Activated CD4-positive, alpha-beta T cell treated with anti-CD3 and anti-CD28 coated beads, Interleukin-2, amount 50 U/mL, for 24 hours (primary cell): ENCODE data around the gene TNMD.
"Not testable (repeated sequence)": the region's sequence is repeated elsewhere in the genome, so short reads cannot be mapped to it uniquely, and the experiment has no call there.

Source experiments
- DNase-seq, 2 donors: peaks; one replicate each; pipeline ENCODE4 v3.0.0-alpha.2; 2020; ENCODE audit warnings: low read depth in 1 of 2, low spot score in 1 of 2

Gene TNMD

DNA sequence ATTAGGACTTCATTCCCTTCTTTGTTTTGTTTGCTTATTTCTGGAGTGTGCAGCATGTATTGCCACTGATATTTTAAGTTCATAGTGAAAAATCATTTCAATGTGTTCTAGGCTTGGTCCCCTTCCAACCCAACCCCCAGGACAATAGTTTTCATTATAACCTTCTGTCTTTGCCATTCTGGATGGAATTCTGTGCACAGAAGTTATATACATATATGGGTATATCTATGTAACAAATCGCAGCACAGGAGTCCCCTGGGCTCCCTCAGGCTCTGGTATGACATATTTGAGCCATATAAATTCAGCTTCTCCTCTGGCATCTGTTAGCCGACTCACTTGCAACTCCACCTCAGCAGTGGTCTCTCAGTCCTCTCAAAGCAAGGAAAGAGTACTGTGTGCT lies at the start of gene TNMD:
TSS of gene TNMD (plus strand) at position 326 of the 400 bp plus-strand sequence. CDS start 83 bp downstream, outside the sequence.
- DNase-seq: no peak

DNA sequence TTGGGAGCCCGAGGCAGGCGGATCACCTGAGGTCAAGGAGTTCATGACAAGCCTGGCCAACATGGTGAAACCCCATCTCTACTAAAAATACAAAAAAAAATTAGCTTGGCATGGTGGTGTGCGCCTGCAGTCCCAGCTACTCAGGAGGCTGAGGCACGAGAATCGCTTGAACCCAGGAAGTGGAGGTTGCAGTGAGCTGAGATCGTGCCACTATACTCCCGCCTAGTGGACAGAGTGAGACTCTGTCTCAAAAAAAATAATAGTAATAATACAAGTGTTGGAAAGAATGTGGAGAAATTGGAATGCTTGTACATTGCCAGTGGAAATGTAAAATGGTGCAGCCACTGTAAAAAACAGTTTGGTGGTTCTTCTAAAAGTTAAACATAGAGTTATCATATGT lies 19.2 kb upstream of the TNMD start:
- DNase-seq: not testable (repeated sequence)

DNA sequence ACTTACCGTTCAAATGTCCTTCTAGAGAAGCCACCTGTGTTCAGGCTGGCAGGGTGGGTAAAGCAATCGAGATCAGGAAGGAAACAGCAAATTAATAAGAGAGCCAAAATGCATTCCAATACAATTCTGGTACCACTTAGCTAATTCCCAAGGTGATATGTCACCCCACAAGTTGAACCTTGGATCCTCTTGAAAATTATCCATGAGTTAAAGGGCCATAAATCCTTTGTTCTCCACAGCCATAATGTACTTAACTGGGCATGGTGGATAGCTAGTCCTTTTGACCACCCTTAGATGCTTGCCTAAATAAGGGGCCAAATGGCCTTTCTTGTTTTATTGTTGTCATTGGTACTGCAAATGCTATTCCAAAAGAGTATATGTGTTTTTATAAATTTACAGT lies 2.0 kb downstream of the TNMD start:
- no peak for DNase-seq

DNA sequence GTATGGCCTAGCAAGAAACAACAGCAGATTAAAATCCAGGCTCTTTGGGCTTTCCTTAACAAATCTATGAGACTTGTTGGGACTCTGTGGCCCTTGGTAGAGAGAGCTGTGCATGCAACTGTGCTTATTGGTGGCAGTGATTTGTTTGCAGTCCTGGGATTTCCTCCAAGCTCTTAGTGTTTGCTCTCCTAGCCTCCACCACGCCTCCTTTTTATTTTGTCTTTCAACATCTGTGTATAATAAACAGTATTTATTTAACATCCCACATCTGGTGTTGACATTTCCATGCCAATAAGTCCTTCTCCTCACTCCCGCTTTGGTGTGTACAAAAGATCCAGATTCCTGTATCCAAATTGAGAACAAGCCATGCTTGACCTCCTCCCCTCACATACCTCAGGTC lies 3.1 kb downstream of the TNMD start:
- DNase-seq: no peak

DNA sequence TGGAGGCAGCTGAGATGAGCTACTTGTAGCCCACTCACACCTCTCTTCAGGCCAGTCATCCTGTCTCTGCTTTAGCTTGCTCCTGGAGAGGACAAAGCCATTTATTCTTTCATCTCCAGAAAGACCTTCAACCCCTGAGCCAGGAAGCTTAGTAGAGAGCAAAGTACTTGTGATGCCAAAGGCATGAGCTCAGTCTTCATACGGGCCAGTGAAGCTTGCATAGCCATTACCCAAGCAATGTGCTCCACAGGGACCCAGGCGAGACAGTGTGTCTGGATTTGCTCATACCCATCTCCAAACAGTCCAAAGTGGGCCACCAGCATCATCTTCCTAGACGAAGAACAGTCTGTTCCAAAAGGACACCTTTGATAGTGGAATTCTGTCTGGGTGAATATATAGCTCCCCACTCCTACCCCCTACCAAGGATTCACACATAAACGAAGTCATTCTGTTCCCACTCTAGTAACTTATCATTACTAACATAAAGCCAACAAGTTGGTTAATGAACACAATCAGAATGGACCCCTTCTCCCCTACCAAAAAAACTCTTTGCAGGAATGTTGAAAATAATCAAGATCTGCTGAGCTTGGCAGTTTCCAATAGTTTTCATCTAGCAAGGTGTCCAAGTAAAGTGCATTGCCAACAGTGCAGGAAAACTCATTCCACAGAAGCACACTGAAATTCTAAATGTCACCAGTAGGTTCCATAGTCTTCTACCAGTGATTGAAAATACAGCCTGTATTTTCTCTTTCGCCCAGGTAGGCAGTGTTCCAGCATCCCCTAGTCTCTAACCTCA lies 6.7 kb downstream of the TNMD start:
- DNase-seq: no peak

DNA sequence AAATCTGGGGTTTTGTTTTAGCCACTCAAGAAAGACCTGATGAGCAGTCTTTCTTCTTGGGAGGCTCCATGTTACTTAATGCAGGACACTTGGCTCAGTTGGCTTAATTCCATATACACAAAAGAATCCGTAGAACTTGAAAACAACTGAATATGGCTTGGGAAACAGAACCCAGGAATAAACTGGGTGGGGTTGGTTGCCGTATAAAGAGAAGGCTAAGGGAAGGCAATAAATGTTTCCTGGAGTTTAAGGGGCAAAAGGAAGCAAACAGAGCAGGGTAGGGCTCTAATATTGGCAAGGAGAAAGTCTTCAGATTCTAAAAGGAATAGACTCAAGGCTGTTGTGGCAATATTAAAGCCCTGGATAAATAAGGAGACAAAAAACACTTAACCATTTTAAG lies 8.4 kb downstream of the TNMD start:
- no peak for DNase-seq

DNA sequence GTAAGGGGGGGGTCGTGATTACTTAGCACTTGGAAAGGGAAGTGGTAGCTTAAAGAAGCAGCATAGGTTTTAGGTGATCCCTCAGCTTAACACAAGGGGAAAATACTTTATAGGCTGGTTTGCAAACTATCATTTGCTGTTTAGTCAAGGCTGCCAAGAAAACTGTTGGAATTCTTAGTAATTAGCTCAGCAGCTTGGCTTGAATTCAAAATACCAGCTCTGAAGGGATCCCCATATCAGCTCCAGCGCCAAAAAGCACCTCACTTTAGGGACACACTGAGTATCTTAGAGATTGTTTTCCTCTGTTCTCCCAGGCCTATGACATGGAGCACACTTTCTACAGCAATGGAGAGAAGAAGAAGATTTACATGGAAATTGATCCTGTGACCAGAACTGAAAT lies 8.8 kb downstream of the TNMD start:
- DNase-seq: no peak

DNA sequence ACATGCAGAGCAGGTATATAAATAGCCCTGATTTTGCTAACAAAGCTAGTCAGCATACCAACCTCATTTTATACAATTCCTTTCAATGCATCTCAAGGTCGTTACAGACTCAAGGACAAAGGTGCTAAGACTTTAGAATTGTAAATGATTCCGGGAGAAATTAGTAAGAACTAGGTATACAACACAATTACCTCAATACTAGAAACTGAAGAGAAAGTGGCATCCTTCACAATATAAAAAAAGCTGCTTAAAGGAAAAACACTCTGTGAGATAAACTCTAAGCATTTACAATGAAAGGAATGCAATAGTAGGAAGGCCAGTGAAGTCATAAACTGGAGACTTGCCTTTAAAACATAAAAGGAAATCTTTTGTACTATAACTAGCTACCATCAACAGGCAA lies 11.9 kb downstream of the TNMD start:
- no peak for DNase-seq

DNA sequence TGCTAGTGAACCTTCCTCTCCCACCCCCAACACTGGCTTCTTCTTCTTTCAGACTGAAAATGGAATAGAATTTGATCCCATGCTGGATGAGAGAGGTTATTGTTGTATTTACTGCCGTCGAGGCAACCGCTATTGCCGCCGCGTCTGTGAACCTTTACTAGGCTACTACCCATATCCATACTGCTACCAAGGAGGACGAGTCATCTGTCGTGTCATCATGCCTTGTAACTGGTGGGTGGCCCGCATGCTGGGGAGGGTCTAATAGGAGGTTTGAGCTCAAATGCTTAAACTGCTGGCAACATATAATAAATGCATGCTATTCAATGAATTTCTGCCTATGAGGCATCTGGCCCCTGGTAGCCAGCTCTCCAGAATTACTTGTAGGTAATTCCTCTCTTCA lies 14.7 kb downstream of the TNMD start:
- DNase-seq: no peak

DNA sequence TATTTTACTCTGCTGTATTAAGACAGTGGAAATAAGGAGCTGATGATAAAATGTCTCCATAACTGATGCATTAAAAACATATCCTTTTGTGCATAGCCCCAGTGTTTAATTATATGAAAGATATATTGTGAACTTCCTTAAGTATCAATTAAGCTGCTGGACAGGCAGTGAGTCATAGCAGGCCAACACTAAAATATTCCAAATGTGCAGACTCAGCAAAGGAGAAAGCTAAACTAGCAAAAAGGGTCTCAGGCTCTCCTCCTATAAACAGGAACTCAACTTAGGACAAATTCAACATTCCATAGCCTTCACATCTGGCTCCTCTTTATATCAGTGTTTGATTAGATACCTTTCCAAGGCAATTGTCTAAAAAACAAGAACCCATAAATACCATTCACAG lies 15.6 kb downstream of the TNMD start:
- no peak for DNase-seq

DNA sequence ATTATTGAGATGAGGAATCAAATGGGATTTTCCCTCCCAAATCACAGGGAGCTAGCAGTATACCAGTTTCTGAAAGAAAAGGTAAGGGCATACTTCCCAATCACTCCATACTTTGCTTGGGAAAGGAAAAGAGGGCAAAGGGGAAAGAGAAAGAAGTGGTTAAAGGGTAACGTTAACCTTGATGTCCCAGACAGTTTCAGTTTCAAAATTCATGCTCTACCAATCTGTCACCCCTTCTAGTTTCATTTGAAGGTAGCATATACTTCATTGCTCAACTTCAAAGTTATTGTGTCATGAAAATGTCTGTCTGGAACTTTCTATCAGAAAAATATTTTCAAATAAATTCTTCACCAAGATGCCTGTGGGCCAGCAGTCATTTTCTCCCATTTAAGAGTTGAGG lies 16.0 kb downstream of the TNMD start:
- no peak for DNase-seq

DNA sequence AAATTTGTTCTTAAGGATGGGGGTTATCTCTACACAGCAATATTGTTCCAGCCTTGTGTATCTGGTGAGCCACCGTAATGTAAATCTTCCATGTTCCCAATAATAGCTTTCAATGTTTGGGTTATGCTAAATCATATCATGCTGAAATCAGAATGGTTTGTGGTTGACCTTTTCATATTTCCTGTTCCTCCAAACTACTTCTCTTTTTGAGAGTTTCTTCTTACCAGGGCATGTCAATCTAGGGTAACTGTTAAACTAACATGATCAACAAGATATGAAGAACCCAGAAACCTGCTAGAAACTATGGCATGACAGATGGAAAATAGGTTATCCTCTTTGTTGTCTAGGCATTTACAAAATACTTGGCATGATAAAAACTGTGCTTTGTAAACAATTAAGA lies 22.0 kb downstream of the TNMD start:
- DNase-seq: no peak

DNA sequence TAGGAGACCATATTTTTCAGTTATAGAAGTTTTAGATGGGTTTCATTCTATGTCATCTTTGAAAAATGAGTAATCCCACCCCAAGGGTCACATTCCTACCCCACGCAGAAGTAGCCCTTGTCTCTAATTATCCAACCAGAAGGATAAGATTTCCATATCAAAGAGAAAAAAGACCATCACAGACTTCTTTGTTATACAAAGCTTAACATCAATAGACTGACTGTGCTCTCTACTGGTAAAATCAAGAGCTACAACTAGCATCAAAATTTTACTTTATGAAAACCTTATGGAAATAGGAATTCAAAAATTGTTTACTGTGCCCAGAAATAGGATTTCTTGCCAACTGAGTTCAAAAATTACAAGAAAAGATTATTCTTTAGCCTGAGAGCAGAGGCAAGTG lies 24.9 kb downstream of the TNMD start:
- DNase-seq: no peak

DNA sequence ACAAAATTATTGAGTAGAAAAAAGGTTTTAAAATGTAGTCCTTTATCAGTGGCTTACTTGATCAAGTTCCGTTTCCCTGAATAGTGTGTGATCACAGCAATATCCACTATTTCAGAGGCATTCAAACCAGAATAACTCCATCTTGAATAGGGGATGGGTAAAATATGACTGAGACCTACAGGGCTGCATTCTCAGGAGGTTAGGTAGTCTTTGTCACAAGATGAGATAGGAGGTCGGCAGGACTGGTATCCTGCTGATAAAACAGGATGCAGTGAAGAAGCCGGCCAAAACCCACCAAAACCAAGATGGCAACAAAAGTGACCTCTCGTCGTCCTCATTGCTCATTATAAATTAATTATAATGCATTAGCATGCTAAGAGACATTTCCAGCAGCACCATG lies 27.2 kb downstream of the TNMD start:
- DNase-seq: no peak

DNA sequence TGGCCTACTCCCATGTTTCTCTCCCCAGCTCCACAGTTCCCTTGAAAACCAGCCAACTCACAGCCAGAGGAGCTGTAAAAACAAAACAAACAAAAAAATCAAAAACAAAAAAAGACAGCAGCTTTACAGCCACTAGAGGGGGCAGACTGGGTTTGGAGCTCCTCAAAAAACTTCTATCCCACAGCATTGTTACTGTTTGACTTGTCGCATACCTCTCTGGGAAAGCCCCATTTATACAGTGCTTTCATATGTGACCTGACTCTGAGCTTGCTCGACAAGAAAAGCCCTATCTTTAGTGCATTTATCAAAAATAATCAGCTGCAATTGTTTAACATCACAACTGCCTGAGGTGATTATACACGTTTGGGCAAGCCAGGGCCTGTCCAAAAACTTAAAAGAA lies 30.3 kb downstream of the TNMD start:
- DNase-seq: no peak

DNA sequence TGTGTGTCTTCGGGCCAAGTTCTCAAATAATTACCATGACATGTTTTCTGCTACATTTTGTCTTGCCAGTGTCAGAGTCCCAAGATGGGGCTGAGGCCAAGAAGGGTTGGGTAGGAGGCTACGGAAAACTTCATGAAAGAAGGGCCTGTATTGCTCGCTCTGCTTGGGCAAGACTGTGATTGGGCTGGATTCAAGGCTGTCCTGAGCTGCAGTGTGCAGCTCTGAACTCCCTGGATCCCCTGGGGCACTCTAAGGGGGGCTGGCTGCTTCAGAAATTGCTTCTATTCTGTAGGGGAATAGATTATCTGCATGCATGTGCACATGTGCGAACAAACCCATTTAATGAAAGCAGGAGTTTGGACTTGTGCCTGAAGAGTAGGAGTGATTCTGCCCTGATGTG lies 38.3 kb downstream of the TNMD start:
- no peak for DNase-seq

DNA sequence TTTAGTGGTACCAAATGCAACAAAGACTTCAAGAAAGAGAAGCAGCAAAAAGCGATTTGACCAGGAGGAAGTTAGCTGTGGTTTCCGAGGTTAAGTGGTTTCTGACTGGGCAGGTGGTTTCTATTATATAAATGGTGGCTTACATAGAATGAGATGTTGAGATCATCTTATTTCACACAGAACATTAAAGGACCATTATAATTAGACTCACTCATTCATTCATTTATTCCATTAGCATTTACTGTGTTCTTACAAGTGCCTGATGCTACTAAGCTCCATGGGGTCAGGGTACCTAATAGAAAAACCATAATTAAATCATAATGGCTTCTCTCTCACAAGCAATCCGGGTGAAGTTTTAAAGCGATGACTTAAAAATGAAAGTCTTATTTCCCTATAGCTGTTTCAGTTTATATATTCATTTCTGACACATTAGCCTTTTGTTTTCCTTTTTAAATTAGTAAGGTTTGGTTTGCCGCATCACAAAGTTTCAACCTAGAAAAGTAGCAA lies 41.3 kb downstream of the TNMD start:
- no peak for DNase-seq

DNA sequence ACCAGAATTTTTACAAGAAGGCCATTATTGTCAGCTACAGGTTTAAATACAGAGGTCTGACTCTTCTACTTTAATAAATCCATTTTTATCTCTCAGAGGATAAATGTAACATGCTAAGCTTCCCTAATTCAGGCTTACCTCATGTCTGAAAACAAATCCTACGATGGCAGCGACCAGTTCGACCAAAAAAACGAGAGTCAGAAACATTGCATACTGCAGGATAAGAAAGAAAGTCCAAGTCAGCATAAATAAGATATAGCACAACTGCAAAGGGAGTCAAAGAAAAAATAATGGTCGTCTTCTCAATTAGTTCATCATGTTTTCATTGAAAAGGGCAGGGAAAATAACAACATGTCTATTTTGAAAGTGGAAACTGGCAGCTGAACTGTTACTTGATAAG lies 50.3 kb downstream of the TNMD start:
- no peak for DNase-seq

DNA sequence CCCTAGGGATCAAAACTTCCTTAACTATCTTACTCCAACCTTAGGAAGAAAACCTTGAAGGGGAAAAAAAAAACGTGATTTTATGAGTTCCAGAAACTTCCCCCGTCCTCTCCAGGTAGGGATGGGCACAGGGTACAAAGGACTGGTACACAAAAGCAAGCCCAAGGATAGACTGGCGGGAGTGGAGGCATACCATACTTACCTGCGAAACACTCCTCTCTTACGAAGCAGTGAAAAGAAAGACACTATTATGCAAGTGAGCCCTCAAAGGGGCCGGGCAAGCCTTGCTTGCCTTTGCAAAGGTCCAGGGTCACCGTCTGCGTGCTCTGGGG lies 51.2 kb downstream of the TNMD start:
- DNase-seq: no peak

DNA sequence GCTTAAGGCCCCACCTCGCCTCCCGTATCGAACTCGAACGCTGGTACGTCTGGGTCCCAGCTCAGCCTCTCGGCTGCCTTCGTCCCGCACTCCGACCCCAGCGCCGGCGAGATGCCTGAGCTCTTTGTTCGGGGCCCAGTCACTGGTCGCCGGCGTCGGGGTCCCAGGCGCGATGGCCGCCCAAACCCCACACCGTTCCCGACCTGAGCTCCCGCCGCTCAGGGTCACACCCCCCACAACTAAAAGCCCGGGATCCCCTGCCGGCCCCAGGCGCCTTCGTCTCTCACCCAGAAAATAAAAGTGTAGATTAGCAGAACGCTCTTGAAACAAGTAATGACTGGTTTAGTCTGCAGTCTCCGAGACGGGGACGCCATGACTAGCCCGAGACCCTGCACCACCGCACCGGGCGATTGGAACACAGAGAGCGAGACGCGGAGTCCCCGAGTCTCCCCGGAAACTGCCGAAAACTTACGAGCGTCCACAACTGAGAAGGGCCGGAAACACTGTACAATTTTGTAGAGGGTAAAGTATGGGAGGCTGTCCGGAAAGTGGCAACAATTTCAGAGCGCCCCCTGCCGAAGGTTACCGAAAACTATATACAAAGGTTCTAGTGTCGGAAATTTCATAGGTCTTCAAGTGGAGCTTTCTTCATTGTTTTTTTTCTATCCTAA lies 51.7 kb downstream of the TNMD start, which contains the start of gene TSPAN6:
TSS of gene TSPAN6 (minus strand) at position 486 of the 671 bp plus-strand sequence. CDS start at position 374, 112 bp downstream.
- DNase-seq: peak; percentile 35 to 64

DNA sequence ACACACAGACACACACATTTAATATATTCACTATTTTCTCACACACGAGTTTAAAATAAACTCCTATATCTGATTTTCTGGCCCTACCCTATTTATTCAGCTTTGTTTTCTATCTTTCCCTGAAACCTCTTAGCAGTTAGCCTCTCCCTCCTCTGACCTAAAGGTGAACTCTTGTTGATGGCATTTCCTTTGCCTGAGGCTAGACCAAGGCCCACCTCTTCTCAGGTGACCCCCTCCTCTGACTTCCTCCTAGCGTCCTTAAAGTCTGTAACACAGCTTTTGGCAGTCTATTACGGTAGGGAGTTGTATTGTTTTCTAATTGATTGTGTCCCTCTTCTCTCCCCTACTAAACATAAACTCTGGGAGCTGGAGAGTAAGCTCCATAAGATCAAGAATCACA lies 57.6 kb downstream of the TNMD start:
- no peak for DNase-seq

DNA sequence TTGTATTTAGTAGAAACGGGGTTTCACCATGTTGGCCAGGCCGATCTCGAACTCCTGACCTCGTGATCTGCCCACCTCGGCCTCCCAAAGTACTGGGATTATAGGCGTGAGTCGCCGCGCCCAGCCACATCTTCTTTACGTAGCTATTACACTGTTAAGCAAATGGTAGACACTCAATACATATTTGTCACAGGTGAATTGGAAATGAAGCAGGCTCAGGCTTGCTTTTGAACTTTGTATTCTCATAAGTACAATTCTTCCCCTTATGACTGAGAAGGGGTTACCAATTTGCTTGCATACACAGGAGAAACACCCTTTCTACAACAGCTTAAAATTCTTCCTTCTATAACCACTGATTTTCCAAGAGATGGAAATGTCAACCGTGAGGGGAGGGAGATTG lies 58.5 kb downstream of the TNMD start:
- no peak for DNase-seq
